IPS-18a (cell line): Measurements from ENCODE around the gene PXDN.
"Not testable (repeated sequence)": the region's sequence is repeated elsewhere in the genome, so short reads cannot be mapped to it uniquely, and the experiment has no call there.

Source experiments
- H3K27ac ChIP-seq: one replicate; pipeline ENCODE4 v1.5.1; 2013; ENCODE audit warnings: low read length
- H3K27me3 ChIP-seq: one replicate; pipeline ENCODE4 v1.6.1; 2013; ENCODE audit warnings: mild to moderate bottlenecking, low read length; ENCODE audit not compliant: control insufficient read depth, insufficient read depth
- H3K36me3 ChIP-seq: one replicate; pipeline ENCODE4 v1.6.1; 2013; ENCODE audit warnings: low read depth, low read length; ENCODE audit not compliant: control insufficient read depth
- H3K4me1 ChIP-seq: one replicate; pipeline ENCODE4 v1.6.1; 2013; ENCODE audit warnings: low read depth, low read length; ENCODE audit not compliant: control insufficient read depth
- H3K4me3 ChIP-seq: one replicate; pipeline ENCODE4 v1.5.1; 2013; ENCODE audit warnings: low read length
- H3K9ac ChIP-seq: one replicate; pipeline ENCODE4 v1.6.1; 2013; ENCODE audit warnings: mild to moderate bottlenecking, low read length, moderate library complexity
- H3K9me3 ChIP-seq: one replicate; pipeline ENCODE4 v1.6.1; 2013; ENCODE audit warnings: low read depth, low read length; ENCODE audit not compliant: control insufficient read depth

Gene PXDN

DNA sequence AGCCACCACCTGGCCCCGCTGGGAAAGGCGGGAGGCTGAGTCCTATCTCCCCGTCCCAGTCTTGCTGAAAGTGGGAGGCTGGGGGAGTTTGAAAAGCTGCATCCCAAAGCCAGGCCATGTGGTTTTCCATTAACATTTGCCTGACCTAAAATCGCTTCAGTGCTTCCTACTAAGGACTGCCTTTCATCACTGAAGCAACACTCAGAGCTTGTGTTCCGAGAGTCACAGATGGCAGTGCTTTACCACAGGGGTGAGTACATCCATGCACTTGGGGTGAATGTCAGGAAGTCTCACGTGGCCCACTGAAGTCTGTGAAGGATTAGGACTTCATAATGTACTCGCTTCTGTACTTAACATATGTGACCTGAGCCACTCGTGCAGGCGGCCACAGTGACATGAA, 43.3 kb downstream of the PXDN start:
- Histone ChIP-seq H3K9me3 (no peaks in the 10 kb centered on the region), H3K27ac (no peak overlapping the region), H3K4me1 (peaks cover 10% of the 10 kb centered on the region), H3K4me3 (no peak overlapping the region), H3K9ac (no peak overlapping the region), H3K36me3 (no peaks in the 10 kb centered on the region), H3K27me3 (peaks cover 3% of the 10 kb centered on the region)

DNA sequence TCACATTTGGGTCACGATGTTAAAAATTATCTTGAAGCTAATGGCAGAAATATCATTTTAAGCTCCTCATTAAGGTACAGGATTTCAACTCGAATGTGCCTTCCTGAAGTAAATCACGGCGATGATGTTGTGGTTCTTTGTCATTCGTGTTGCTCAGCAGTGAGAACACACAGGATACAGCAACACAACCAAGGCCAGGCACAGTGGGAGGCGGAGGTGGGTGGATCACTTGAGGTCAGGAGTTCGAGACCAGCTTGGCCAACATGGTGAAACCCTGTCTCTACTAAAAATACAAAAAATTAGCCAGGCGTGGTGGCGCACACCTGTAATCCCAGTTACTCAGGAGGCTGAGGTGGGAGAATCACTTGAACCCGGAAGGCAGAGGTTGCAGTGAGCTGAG, 43.9 kb downstream of the PXDN start:
- H3K27me3 ChIP-seq, H3K9me3 ChIP-seq, H3K4me3 ChIP-seq, H3K27ac ChIP-seq, H3K9ac ChIP-seq, H3K4me1 ChIP-seq, H3K36me3 ChIP-seq: not testable (repeated sequence)

DNA sequence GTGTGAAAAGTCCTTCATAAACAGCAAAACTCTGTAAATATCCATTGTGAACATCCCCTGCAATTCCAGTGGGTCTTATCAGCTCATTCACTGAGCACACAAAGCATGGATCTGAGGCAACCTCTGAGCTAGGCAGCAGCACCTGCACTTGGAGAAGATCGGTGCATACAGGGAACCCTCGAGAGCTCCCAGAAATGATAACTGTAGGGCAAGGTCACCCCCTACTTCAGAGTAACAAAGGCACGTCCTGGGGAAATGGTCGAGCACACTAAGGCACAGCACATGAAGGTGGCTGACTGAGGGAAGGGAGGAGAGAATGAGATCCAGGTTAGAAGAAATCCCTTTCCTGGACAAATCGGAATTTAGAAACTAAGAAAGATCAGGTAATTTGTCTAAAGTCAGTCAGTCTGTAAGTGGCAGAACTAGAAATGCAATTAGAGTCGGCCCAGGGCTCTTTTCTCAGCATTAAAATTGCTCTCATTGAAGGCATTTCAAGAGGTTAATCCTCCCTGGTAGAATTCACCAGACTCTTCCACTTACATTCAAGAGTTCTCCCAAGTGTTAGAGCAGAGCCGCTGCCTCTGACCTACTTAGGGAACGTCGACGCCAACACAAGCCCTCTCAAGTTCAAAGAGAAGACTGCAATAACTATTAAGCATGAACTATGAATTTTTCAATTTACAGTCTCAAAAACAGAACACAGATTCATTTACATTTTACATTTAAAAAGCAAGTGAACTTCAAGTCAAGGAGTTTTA, 45.9 kb downstream of the PXDN start:
- H3K27ac ChIP-seq, result no peak overlapping the region

DNA sequence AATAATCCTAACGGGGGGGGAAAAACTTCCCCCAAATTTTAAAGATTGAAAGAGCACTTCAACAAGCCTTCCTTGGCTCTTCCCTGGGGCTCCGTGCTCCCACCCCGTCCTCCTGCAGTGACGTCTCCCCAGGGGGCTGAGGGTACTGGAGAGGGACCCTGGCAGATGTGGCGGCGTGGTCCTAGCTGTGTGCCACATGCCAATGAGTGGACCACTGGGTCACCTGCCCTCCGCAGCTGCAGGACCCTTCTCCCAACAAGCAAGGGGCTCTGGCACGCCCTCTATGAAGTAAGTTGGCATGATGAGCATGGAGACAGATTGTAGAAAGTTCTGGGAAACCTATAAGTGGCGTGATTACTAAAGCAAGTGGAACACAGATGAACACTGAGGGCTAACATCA, 46.7 kb downstream of the PXDN start:
- Histone ChIP-seq H3K27me3 (no peaks in the 10 kb centered on the region), H3K36me3 (peaks cover under 1% of the 10 kb centered on the region), H3K4me1 (peaks cover 10% of the 10 kb centered on the region), H3K4me3 (no peak overlapping the region), H3K9ac (no peak overlapping the region), H3K9me3 (no peaks in the 10 kb centered on the region), H3K27ac (no peak overlapping the region)

More for the DNA sequence above, 45.9 kb downstream of the PXDN start:
- Histone ChIP-seq H3K9ac (no peak overlapping the region), H3K4me3 (no peak overlapping the region), H3K4me1 (peaks cover 10% of the 10 kb centered on the region), H3K9me3 (no peaks in the 10 kb centered on the region), H3K27me3 (no peaks in the 10 kb centered on the region), H3K36me3 (no peaks in the 10 kb centered on the region)

DNA sequence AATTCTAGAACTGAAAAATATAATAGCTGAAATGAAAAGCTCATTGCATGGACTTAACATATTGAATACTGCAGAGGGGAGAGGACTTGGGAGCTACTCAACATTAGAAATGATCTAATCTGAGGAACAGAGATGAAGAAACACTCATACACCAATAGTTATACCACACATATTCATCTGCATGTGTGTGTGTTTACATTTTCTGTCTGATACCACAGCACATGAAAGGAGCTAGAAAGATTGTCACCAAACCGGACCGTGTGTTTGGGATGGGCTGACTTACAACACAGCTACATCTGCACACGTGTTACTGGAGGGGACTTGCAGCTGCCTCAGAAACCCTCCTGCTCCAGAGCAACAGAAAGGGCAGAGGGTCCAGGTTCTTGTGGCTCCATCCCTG, 47.8 kb downstream of the PXDN start:
- H3K36me3 ChIP-seq, result peaks cover 11% of the 10 kb centered on the region
- H3K9ac ChIP-seq, result no peak overlapping the region
- peaks cover 6% of the 10 kb centered on the region for H3K4me1 ChIP-seq
- no peaks in the 10 kb centered on the region for H3K9me3 ChIP-seq
- no peaks in the 10 kb centered on the region for H3K27me3 ChIP-seq
- H3K27ac ChIP-seq, result no peak overlapping the region
- no peak overlapping the region for H3K4me3 ChIP-seq

DNA sequence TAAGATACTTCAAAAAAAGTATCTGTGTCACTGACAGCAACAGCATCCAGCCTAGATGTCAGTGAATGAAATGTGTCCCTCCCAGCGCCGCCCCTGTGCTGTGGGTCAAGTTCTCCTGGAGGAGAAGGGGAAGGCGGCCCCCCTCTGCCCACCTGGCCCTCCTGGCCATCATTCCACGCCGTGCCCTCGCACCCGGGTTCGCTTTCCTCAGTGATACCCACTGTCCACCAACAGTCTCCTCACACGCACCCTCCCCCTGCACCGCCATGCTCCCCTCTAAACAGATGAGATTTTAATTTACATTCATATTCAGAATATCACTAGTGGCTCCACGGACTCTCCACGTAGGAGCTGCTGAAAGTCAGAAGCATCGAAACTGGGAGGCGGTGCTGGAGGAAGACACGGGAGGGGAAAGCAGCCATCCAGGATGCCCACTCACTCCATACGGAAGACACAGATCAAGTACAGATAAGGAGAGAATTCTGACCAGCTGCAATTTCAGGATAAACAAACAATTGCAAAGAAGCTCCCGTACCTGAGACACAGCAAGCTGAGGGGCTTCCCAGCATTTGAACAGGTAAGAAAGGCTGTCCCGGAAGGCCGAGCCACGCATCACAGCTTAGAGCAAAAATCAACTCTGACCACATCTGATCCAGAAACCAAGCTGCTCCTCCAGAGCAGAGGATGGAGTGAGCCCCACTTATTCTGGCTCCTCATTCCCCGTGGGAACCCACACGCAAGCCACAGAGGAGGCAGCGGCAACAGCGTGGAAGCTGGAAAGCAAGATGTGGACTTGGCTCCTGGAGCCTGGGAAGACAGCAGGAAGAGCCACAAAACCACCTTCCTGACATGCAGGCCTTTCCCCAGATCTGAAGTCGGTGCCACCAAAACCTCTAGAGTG, 49.7 kb downstream of the PXDN start:
- no peaks in the 10 kb centered on the region for H3K9me3 ChIP-seq
- H3K27ac ChIP-seq, result no peak overlapping the region
- H3K4me3 ChIP-seq, result no peak overlapping the region
- no peaks in the 10 kb centered on the region for H3K4me1 ChIP-seq
- peaks cover 20% of the 10 kb centered on the region for H3K36me3 ChIP-seq
- H3K27me3 ChIP-seq, result no peaks in the 10 kb centered on the region
- no peak overlapping the region for H3K9ac ChIP-seq

DNA sequence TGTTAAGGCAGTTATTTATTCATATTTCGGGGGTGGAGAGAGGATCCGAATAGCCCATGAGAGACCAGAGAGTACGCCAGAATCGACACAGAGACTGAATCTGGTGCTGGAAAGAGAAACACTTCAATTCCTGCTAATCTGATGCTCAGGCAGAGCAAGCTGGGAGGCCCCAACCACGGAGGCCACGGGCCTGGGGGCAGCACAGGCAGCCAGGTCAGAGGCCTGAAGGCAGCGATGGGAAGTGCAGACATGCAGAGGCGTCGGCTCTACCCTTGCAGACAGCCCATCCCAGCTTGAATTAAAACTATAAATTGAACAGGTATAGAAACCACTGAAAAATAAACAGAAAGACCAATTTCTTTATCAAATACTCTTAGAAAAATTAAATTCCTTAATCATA, 50.6 kb downstream of the PXDN start:
- Histone ChIP-seq H3K27me3 (no peaks in the 10 kb centered on the region), H3K4me3 (no peak overlapping the region), H3K9ac (no peak overlapping the region), H3K27ac (no peak overlapping the region), H3K36me3 (peaks cover 28% of the 10 kb centered on the region), H3K4me1 (no peaks in the 10 kb centered on the region), H3K9me3 (no peaks in the 10 kb centered on the region)

DNA sequence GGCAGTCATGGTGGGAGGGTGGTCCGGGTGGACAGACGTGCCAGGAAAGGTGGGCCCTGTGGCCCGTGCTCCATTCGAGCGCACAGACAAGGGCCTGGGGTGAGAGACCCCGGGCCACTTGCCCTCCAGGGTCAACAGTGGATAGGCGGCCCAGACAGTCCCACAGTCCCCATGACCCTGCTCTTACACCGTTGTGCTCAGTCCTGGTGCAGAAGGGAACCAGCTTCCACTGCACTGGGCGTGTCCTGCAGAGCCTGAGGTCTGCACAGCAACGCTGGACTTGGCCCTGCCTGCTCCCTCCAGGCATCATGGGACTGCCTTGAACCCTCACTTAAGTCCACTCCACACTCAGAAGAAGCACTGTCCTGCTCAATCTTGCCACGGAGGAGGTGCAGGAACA, 52.0 kb downstream of the PXDN start:
- peaks cover 3% of the 10 kb centered on the region for H3K4me1 ChIP-seq
- H3K36me3 ChIP-seq, result peaks cover 28% of the 10 kb centered on the region
- H3K9me3 ChIP-seq, result no peaks in the 10 kb centered on the region
- no peaks in the 10 kb centered on the region for H3K27me3 ChIP-seq
- no peak overlapping the region for H3K27ac ChIP-seq
- no peak overlapping the region for H3K4me3 ChIP-seq
- H3K9ac ChIP-seq, result no peak overlapping the region

DNA sequence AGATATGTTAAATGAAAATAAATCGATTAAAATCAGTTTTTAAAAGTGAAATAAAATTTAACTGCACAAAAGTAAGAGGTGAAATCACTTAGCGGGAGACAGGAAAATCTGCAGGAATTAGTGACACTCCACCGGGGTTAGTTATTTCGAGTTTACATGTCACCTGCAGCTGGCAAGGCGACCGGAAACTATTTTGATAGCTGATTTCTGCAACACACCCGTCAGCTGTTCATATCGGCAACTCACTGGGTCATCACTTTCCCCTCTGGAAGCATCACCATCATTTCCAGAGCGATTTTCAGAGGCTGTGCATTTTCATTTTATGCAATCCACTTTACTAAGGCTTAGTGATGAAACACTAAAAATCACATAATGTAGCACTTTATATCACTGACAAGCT, 52.9 kb downstream of the PXDN start:
- H3K9ac ChIP-seq, result no peak overlapping the region
- peaks cover 28% of the 10 kb centered on the region for H3K36me3 ChIP-seq
- no peaks in the 10 kb centered on the region for H3K9me3 ChIP-seq
- no peaks in the 10 kb centered on the region for H3K27me3 ChIP-seq
- H3K4me3 ChIP-seq, result no peak overlapping the region
- H3K4me1 ChIP-seq, result peaks cover 3% of the 10 kb centered on the region
- no peak overlapping the region for H3K27ac ChIP-seq

DNA sequence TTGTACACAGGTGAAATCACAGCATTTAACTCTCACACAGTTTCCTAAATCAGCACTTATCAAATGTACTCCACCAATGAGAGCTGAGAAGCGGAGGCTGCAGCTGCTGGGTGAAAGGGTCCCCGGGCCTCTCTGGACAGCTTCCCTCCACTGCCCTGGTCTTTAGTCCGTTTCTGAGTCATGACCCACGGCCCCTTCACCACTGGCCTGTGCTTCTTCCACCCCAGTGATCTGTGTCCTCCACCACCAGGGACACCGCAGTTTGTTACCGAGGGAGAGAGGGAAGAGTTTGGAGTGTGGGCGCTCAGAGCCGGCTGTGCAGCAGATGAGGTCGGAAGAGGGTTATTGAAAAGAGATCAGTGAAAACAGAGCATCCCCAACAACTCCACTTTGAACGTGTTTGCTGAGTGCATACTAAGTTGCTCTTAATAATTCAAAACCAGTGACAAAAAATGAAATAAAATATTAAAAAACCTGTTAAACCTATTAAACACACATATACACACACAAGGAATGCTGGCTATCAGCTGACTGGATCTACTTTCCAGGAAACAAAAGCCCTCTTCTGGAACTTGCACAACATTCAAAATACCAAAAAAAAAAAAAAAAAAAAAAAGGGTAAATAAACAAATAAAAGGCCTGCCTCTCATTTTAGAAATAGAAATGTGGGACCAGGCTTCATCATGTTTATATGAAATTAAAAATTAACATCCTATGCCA, 54.1 kb downstream of the PXDN start:
- H3K27ac ChIP-seq, result no peak overlapping the region
- peaks cover 28% of the 10 kb centered on the region for H3K36me3 ChIP-seq
- H3K27me3 ChIP-seq, result no peaks in the 10 kb centered on the region
- H3K9me3 ChIP-seq, result no peaks in the 10 kb centered on the region
- no peak overlapping the region for H3K4me3 ChIP-seq
- no peak overlapping the region for H3K9ac ChIP-seq
- H3K4me1 ChIP-seq, result peaks cover 7% of the 10 kb centered on the region

DNA sequence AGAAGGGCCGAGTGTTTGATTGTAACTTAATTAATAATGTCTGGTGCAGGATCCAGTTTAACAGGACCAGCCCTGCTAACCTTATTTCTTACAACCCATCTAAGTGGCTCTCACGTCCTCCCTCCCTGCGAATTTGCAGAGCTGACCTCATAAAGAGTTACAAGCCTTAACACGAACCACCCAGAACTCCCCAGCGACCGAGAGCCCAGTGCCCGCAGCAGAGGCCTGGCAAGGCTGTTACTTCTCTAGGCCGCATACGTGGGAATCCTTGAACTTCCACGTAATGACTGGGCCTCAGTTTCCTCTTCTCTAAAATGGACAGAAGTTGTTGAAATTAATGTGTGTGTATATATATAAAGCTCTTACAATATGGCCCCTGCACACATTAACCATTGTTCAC, 55.5 kb downstream of the PXDN start:
- Histone ChIP-seq H3K27me3 (no peaks in the 10 kb centered on the region), H3K9me3 (no peaks in the 10 kb centered on the region), H3K27ac (no peak overlapping the region), H3K36me3 (peaks cover 30% of the 10 kb centered on the region), H3K4me1 (peaks cover 7% of the 10 kb centered on the region), H3K4me3 (no peak overlapping the region), H3K9ac (no peak overlapping the region)
